DLD1 (cell line): ENCODE results near the gene C3orf22.

ENCODE experiments used
- in situ Hi-C: cut with HindIII; loops from 2 replicates; pipeline ENCODE4 v1.10.0; 2017; ENCODE audit warnings: low sequenced_read_pairs

Gene C3orf22

GRCh38 chr3:126516152-126516935 is 42.4 kb downstream of the C3orf22 start:
- in situ Hi-C loops, result no loop called here

- in situ Hi-C loops, result no loop called here
Measured at GRCh38 chr3:126515066-126515706, 43.5 kb downstream of the C3orf22 start.

GRCh38 chr3:126514161-126514560 is 44.6 kb downstream of the C3orf22 start:
- in situ Hi-C loops, result no loop called here

- in situ Hi-C loops, result no loop called here
Measured at GRCh38 chr3:126512916-126513650, 45.6 kb downstream of the C3orf22 start.

- in situ Hi-C loops, result no loop called here
Measured at GRCh38 chr3:126512026-126512425, 46.7 kb downstream of the C3orf22 start.

- in situ Hi-C loops, result no loop called here
Measured at GRCh38 chr3:126511291-126511690, 47.4 kb downstream of the C3orf22 start.

- in situ Hi-C loops, result no loop called here
Measured at GRCh38 chr3:126510308-126510910, 48.3 kb downstream of the C3orf22 start.

GRCh38 chr3:126509597-126510307 is 49.0 kb downstream of the C3orf22 start:
- in situ Hi-C loops, result no loop called here

GRCh38 chr3:126508564-126508964 is 50.2 kb downstream of the C3orf22 start:
- in situ Hi-C loops, result no loop called here

GRCh38 chr3:126507886-126508285 is 50.8 kb downstream of the C3orf22 start:
- in situ Hi-C loops, result no loop called here

GRCh38 chr3:126503701-126504100 is 55.0 kb downstream of the C3orf22 start:
- in situ Hi-C loops, result no loop called here

GRCh38 chr3:126502656-126503055 is 56.1 kb downstream of the C3orf22 start:
- in situ Hi-C loops, result no loop called here

- in situ Hi-C loops, result no loop called here
Measured at GRCh38 chr3:126501736-126502135, 57.0 kb downstream of the C3orf22 start.

GRCh38 chr3:126501054-126501453 is 57.7 kb downstream of the C3orf22 start:
- in situ Hi-C loops, result no loop called here

- in situ Hi-C loops, result no loop called here
Measured at GRCh38 chr3:126500016-126500415, 58.7 kb downstream of the C3orf22 start.
